GM12875 (cell line): ENCODE data around the gene HOXD10.

ENCODE experiments used
- H3K4me3 ChIP-seq: one replicate; pipeline ENCODE4 v1.5.1; 2011; ENCODE audit warnings: low read depth, low read length, control low read depth
- TF ChIP-seq, protein P1 (sequence below): IDR thresholded peaks from 2 replicates; pipeline ENCODE4 v1.5.1; 2011; ENCODE audit warnings: low read depth, mild to moderate bottlenecking, control low read depth, inconsistent platforms, low read length, moderate library complexity, borderline replicate concordance; ENCODE audit not compliant: insufficient read depth

Gene HOXD10

DNA sequence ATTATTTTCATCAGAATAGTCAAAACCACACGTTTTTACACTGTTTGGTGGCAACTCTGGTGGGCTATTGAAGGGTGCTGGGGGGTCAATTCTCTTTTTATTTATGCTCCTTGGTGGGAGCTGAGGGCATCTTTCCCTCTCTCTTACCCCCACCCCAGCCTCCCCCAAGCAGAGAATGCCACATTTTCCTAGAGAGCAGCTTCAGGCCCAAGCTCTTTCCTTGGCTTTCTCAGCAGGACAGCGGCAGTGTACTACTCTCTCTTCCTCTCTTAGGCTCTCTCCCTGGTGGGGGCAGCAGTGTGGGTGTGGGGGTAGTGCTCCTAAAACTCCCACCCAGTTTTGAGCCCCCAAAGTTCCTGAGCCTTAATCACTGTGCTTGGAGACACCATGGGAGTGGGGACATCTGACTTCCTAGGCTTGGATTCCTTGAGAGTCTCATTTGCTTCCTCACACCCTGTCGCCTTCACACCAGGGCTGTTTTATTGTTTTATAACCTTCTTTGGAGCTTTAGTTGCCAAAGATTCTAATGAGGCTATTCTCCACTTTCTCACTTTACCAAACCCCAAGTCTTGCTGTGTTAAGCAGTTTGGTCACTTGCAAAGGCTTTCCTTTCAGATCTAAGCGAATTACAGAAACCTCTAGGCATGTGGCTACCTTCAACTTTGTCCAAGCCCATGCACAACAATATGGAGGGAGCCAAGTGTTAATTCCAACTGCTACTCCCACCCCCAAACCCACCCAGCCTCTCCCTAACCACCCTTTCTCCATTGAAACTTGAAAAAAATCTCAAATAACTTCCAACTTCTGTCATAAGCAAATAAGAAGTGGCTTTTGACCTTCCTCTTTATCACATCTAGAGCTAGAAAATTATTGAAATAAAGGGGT is 28.7 kb downstream of the HOXD10 start:
- TF ChIP-seq, protein P1, sequence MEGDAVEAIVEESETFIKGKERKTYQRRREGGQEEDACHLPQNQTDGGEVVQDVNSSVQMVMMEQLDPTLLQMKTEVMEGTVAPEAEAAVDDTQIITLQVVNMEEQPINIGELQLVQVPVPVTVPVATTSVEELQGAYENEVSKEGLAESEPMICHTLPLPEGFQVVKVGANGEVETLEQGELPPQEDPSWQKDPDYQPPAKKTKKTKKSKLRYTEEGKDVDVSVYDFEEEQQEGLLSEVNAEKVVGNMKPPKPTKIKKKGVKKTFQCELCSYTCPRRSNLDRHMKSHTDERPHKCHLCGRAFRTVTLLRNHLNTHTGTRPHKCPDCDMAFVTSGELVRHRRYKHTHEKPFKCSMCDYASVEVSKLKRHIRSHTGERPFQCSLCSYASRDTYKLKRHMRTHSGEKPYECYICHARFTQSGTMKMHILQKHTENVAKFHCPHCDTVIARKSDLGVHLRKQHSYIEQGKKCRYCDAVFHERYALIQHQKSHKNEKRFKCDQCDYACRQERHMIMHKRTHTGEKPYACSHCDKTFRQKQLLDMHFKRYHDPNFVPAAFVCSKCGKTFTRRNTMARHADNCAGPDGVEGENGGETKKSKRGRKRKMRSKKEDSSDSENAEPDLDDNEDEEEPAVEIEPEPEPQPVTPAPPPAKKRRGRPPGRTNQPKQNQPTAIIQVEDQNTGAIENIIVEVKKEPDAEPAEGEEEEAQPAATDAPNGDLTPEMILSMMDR: no peak
- no peak overlapping the region for H3K4me3 ChIP-seq

DNA sequence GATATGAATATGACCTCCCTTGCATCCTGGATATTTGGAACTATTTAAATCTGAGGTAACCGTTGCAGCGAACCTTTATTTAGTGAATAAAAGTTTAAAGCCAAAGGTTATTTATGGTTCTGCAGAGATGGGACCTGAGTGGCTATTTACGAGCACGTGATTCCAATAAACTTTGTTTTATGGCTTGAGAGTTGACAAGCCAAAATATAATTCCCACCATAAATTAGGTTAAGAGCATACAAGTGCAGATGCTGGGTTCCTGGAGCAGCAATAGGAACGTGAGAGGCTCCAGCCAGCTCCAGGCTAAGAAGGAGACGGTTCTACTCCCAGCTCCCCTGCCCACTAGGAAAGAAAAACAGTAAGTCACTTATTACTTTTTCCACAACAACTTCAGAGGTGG is 29.5 kb downstream of the HOXD10 start:
- H3K4me3 ChIP-seq: no peak overlapping the region
- TF ChIP-seq, protein P1: no peak

DNA sequence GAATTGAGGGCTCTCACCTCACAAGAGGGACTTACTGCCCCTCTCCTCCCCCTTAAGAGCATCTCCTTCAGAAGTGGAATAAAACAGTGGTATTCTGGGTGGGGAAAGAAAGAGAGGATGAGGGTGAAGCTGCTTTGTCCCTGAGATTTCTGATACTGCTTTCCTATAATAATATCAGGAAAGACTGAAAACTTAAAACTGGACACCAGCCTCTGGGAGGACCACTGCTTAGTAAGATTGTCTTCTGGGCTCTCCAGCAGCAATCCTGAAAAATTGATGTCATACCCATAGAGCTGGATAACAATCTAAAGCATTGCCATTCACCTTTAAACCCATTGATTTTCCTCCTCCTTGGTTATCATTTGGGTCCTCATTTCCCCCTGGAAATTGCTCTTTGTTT is 30.1 kb downstream of the HOXD10 start:
- TF ChIP-seq, protein P1: no peak
- no peak overlapping the region for H3K4me3 ChIP-seq

DNA sequence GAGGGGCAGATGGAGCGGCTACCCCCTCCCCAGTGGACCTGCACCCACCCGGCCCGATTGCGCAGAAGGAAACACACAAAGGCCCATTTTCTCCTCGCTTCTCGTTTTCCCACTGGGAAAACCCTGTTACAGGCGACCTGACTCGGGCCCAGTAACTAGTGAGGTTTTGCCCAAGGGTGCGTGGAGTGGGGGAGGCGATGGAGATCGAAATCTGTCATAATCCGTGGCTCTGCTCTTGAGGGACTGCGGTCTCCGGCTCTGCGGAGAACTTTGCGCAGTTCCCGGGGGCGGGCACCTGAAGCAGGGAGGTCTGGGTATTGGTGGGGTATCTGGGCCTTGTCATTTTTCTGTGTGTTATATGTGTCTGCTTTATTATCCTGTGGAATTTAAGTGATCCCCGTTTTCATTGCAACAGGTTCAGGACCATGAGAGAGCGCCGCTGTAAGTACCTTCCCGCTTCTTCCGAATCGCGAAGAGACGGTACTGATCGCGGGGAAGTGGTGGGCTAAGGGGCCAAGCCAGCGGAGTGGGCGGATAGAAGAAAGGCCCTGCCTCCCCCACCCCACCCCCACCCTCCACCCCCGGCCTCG is 30.7 kb downstream of the HOXD10 start:
- no peak overlapping the region for H3K4me3 ChIP-seq
- TF ChIP-seq, protein P1: no peak

DNA sequence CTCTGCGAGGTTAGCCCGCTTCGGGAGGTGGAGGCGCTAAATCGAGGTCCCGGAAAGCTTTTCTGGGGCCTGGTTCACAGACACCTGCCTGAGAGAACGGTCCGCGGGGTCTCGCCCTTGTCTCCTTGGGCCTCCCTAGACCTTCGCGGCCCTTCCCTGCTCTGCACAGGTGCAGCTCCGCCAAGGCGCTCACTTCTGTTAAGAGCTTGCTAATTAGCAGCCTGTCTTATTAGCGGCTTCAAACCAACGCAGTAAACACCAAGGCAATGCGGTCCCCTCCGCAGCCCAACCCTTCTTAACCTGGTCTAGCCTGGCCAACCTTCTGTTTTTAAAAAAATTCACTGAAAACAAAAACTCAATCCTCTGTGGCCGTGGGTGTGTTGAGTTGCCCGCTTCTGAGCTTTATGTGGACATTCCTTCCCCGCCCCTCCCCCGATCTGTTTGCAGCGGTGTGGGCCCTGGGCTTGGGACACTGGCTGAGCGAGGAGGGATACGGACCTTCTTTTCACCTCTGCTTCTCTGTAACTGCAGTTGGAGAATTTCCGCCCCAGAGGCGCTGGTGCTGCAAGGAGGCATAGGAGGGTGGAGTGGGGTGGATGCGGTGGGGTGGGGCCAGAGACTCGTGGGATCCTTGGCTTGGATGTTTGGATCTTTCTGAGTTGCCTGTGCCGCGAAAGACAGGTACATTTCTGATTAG is 31.4 kb downstream of the HOXD10 start:
- TF ChIP-seq, protein P1: no peak
- H3K4me3 ChIP-seq: no peak overlapping the region

DNA sequence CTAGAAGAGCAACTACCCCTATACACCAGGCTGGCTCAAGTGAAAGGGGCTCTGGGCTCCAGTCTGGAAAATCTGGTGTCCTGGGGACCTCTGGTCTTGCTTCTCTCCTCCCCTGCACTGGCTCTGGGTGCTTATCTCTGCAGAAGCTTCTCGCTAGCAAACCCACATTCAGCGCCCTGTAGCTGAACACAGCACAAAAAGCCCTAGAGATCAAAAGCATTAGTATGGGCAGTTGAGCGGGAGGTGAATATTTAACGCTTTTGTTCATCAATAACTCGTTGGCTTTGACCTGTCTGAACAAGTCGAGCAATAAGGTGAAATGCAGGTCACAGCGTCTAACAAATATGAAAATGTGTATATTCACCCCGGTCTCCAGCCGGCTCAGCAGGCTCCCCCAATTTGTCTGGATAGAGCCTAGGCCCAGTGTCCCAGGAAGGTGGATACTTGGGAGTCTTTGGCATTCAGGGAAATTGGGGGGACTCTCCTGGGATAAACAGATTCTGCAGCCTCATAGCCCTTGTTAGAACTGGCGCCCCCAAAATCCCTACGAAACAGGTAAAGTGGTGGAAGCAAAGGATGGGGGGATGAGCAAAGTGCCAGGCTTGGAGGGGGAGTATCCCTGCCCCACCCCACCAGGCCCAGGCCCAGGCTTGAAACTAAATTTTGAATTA is 32.3 kb downstream of the HOXD10 start:
- H3K4me3 ChIP-seq: no peak overlapping the region
- TF ChIP-seq, protein P1: no peak
